GM23248 (cell line): ENCODE measurements around the gene PNRC1. TPM values are rescaled to one million over a fixed set of nuclear protein-coding genes. Genes with fewer than 3 reads are reported as not detected.

Experiments
- DNase-seq: peaks from one replicate; pipeline ENCODE4 v3.0.0-alpha.2; 2015
- H2AFZ ChIP-seq: fragments of 200-600 bp; sonication (generic); 2 replicates; pipeline ENCODE4 v1.6.1; 2016; ENCODE audit warnings: antibody characterized with exemption
- H3F3A ChIP-seq: fragments of 200-600 bp; sonication (generic); 2 replicates; pipeline ENCODE4 v1.6.1; 2016; ENCODE audit warnings: mild to moderate bottlenecking, antibody characterized with exemption, mixed run types; ENCODE audit not compliant: insufficient read depth
- H3K27ac ChIP-seq: fragments of 200-600 bp; sonication (generic); 2 replicates; pipeline ENCODE4 v1.5.1; 2016; ENCODE audit warnings: mild to moderate bottlenecking
- H3K27me3 ChIP-seq: fragments of 200-600 bp; sonication (generic); replicated peaks from 2 replicates; pipeline ENCODE4 v1.6.1; 2016; ENCODE audit warnings: mild to moderate bottlenecking; ENCODE audit not compliant: insufficient read depth
- H3K36me3 ChIP-seq: fragments of 200-600 bp; sonication (generic); 2 replicates; pipeline ENCODE4 v1.6.1; 2016; ENCODE audit warnings: low read depth, mild to moderate bottlenecking
- H3K4me1 ChIP-seq: fragments of 200-600 bp; sonication (generic); 2 replicates; pipeline ENCODE4 v1.6.1; 2016; ENCODE audit warnings: mild to moderate bottlenecking; ENCODE audit not compliant: insufficient read depth
- H3K4me2 ChIP-seq: fragments of 200-600 bp; sonication (generic); one replicate; pipeline ENCODE4 v1.6.1; 2016; ENCODE audit warnings: mild to moderate bottlenecking; ENCODE audit not compliant: unreplicated experiment
- H3K4me3 ChIP-seq: fragments of 200-600 bp; sonication (generic); 2 replicates; pipeline ENCODE4 v1.5.1; 2016; ENCODE audit warnings: mild to moderate bottlenecking
- H3K79me2 ChIP-seq: fragments of 200-600 bp; sonication (generic); 2 replicates; pipeline ENCODE4 v1.6.1; 2016; ENCODE audit warnings: mild to moderate bottlenecking; ENCODE audit not compliant: insufficient read depth
- H3K9ac ChIP-seq: fragments of 200-600 bp; sonication (generic); 2 replicates; pipeline ENCODE4 v1.6.1; 2016; ENCODE audit warnings: mild to moderate bottlenecking
- H3K9me2 ChIP-seq: fragments of 200-600 bp; sonication (generic); 2 replicates; pipeline ENCODE4 v1.6.1; 2016; ENCODE audit warnings: mixed run types, mild to moderate bottlenecking, moderate library complexity; ENCODE audit not compliant: insufficient read depth
- H3K9me3 ChIP-seq: fragments of 200-600 bp; sonication (generic); one replicate; pipeline ENCODE4 v1.6.1; 2017; ENCODE audit warnings: low read depth
- H4K20me1 ChIP-seq: fragments of 200-600 bp; sonication (generic); 2 replicates; pipeline ENCODE4 v1.6.0; 2016; ENCODE audit not compliant: insufficient read depth
- EZH2 ChIP-seq: fragments of 200-600 bp; sonication (generic); IDR thresholded peaks from 2 replicates; pipeline ENCODE4 v1.6.1; 2018; ENCODE audit warnings: antibody characterized with exemption, mild to moderate bottlenecking; ENCODE audit not compliant: insufficient read depth, poor library complexity, severe bottlenecking
- EZH2phosphoT487 ChIP-seq: fragments of 200-600 bp; sonication (generic); IDR thresholded peaks from 2 replicates; pipeline ENCODE4 v1.6.1; 2018; ENCODE audit warnings: antibody characterized with exemption, moderate library complexity, mild to moderate bottlenecking, low read depth; ENCODE audit not compliant: insufficient read depth
- WGBS, 2 experiments: methylation state at CpG; one replicate each; pipeline ENCODE4 v1.1.6; 2015 to 2017; ENCODE audit warnings: low lambda C conversion rate in 2 of 2, low coverage in 1 of 2; ENCODE audit errors: missing lambda C conversion rate in 2 of 2; 5-methylcytosine and 5-hydroxymethylcytosine counted together
- in situ Hi-C: fragments of 300-500 bp; cut with MboI; formaldehyde crosslinking; loops from 2 replicates; pipeline ENCODE4 v1.15.0; 2020
- polyA plus RNA-seq: library from polyadenylated mRNA; unstranded; fragments of >200 nt; fragmentation: Nextera tagmentation; extraction: Ambion mirVana; gene quantifications from 2 replicates; pipeline ENCODE4 v1.2.1, GENCODE V29; 2016
- total RNA-seq: library from RNA; depleted of rRNA; stranded (reverse); fragments of >200 nt; shearing (Covaris generic); gene quantifications from 2 replicates; pipeline ENCODE4 v1.2.3, GENCODE V29; 2014

The PNRC1 gene
- total and polyA plus RNA-seq, 2 experiments from 2014 or later, result 57.9 to 103 TPM

DNA sequence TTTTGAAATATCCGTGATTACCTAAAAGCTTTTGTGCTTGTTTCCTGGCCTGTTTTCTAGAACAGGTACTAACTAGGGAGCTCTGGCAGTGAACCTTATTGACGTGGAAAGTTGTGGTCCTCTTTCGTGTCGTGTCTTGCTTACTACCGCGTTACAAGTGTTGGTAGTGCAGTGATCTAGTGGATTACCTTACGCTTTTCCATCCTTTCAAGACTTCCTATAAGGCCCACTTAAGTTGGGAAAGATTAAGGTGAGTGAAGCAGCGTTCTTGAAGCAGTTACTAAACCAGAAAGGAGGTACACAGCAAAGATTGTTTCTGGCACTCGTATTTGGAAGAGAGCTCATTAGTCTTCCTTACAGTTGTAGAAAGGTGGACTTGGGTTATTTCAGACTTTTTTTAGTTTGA lies 1.9 kb downstream of the PNRC1 start:
- H3F3A ChIP-seq, result peaks cover 52% of the 10 kb centered on the region
- no peak overlapping the region for H2AFZ ChIP-seq
- H3K4me3 ChIP-seq, result peak overlapping the region; percentile 100
- 2 to 4% methylated on average over 9 of the region's 9 CpGs for WGBS, 2 experiments
- H3K36me3 ChIP-seq, result peaks cover 23% of the 10 kb centered on the region
- no peak for TF ChIP-seq EZH2
- TF ChIP-seq EZH2phosphoT487, result no peak
- in situ Hi-C loops, result no loop called here
- H3K27ac ChIP-seq, result peak overlapping the region; percentile 99
- H4K20me1 ChIP-seq, result peaks cover 11% of the 10 kb centered on the region; the same call in 1 of the 2 replicates
- H3K9me3 ChIP-seq, result no peaks in the 10 kb centered on the region
- peak overlapping the region; percentile 100 for H3K9ac ChIP-seq
- DNase-seq, result peak; percentile 54
- H3K4me2 ChIP-seq, result peak overlapping the region; percentile 99
- peaks cover 26% of the 10 kb centered on the region for H3K4me1 ChIP-seq
- no peaks in the 10 kb centered on the region for H3K27me3 ChIP-seq
- peaks cover 56% of the 10 kb centered on the region for H3K79me2 ChIP-seq
- H3K9me2 ChIP-seq, result no peaks in the 10 kb centered on the region

DNA sequence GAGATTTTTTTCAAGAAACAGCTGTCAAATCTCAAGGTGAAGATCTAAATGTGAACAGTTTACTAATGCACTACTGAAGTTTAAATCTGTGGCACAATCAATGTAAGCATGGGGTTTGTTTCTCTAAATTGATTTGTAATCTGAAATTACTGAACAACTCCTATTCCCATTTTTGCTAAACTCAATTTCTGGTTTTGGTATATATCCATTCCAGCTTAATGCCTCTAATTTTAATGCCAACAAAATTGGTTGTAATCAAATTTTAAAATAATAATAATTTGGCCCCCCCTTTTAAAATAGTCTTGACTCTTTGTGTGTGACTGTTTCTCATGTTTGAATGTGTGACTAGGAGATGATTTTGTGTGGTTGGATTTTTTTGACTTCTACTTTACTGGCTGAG lies 4.0 kb downstream of the PNRC1 start:
- Histone ChIP-seq H2AFZ (no peak overlapping the region), H3K9ac (0 out of 2 replicates have a peak overlapping the region, but pooled peaks have one; percentile 100), H3K9me3 (no peaks in the 10 kb centered on the region), H3F3A (peaks cover 62% of the 10 kb centered on the region), H3K27me3 (no peaks in the 10 kb centered on the region), H3K4me2 (peak overlapping the region; percentile 15), H3K36me3 (peaks cover 23% of the 10 kb centered on the region), H3K27ac (no peak overlapping the region), H4K20me1 (peaks cover 11% of the 10 kb centered on the region; the same call in 1 of the 2 replicates), H3K4me1 (peaks cover 20% of the 10 kb centered on the region), H3K79me2 (peaks cover 56% of the 10 kb centered on the region), H3K9me2 (no peaks in the 10 kb centered on the region), H3K4me3 (0 out of 2 replicates have a peak overlapping the region, but pooled peaks have one; percentile 100)
- TF ChIP-seq EZH2phosphoT487 (no peak), EZH2 (no peak)
- in situ Hi-C loops, result no loop called here
- no peak for DNase-seq

DNA sequence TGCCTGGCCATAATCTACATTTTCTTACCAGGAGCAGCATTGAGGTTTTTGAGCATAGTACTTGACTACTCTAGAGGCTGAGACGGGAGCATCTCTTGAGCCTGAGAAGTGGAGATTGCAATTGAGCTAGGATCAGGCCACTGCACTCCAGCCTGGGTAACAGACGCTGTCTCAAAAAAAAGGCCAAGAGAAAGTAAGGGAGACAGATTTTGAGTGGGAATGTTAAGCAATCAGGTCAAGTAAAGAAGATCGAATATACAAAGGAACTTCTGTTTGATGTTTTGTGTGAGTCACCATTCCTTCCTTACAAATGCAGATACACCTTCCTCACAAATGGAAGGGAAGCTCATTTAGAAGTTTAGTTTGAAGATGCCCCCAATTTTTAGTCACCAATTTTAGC lies 4.4 kb downstream of the PNRC1 start:
- peaks cover 23% of the 10 kb centered on the region for H3K36me3 ChIP-seq
- DNase-seq, result no peak
- peaks cover 20% of the 10 kb centered on the region for H3K4me1 ChIP-seq
- H3K27ac ChIP-seq, result no peak overlapping the region
- no peak overlapping the region for H2AFZ ChIP-seq
- no peaks in the 10 kb centered on the region for H3K9me3 ChIP-seq
- no peak overlapping the region for H3K4me3 ChIP-seq
- 58 to 64% methylated on average over 3 of the region's 3 CpGs for WGBS, 2 experiments
- H4K20me1 ChIP-seq, result peaks cover 11% of the 10 kb centered on the region; the same call in 1 of the 2 replicates
- H3K27me3 ChIP-seq, result no peaks in the 10 kb centered on the region
- peaks cover 60% of the 10 kb centered on the region for H3F3A ChIP-seq
- in situ Hi-C loops, result no loop called here
- TF ChIP-seq EZH2, result no peak
- no peak for TF ChIP-seq EZH2phosphoT487
- H3K9ac ChIP-seq, result no peak overlapping the region
- no peaks in the 10 kb centered on the region for H3K9me2 ChIP-seq
- H3K79me2 ChIP-seq, result peaks cover 56% of the 10 kb centered on the region
- H3K4me2 ChIP-seq, result peak overlapping the region; percentile 15

DNA sequence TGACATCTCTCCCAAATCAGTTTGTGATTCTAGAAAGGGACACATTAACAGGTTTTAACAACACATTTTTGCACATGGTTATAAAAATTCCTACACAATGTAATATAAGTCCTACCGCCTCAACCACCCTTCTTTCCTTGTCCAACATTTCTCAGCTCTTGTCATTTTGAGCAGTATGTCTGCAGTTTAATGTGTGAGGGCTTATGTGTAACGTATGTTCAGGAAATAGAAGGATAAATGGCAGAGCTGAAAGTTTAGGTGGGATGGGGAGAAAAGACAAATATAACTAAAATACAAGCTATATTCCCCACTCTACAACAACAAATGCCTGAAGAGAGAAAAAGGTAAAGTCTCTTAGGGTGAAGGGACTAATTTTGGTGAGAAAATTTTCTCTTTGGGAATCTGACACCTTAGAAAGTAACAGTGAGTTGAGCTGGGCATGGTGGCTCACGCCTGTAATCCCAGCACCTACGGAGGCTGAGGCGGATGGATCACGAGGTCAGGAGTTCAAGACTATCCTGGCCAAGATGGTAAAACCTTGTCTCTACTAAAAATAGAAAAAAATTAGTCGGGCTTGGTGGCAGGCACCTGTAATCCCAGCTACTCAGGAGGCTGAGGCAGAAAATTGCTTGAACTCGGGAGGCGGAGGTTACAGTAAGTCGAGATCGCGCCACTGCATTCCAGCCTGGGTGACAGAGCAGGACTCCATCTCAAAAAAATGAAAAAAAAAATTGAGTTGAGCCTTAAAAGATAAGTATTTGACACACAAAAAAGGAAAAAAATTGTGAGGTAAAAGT lies 5.1 kb downstream of the PNRC1 start:
- Histone ChIP-seq H3K4me3 (no peak overlapping the region), H2AFZ (no peak overlapping the region), H3K4me2 (no peak overlapping the region), H3K79me2 (peaks cover 56% of the 10 kb centered on the region), H3K4me1 (peaks cover 20% of the 10 kb centered on the region), H3F3A (peaks cover 59% of the 10 kb centered on the region), H3K27ac (no peak overlapping the region), H3K9me3 (no peaks in the 10 kb centered on the region), H3K9me2 (no peaks in the 10 kb centered on the region), H3K9ac (no peak overlapping the region), H3K27me3 (no peaks in the 10 kb centered on the region), H4K20me1 (peaks cover 11% of the 10 kb centered on the region; the same call in 1 of the 2 replicates), H3K36me3 (peaks cover 23% of the 10 kb centered on the region)
- WGBS, 2 experiments, result 97% methylated on average over 12 of the region's 12 CpGs
- in situ Hi-C loops, result no loop called here
- no peak for DNase-seq
- TF ChIP-seq EZH2 (no peak), EZH2phosphoT487 (no peak)
